Measurements from ENCODE around the gene FAM185A.

DNA sequence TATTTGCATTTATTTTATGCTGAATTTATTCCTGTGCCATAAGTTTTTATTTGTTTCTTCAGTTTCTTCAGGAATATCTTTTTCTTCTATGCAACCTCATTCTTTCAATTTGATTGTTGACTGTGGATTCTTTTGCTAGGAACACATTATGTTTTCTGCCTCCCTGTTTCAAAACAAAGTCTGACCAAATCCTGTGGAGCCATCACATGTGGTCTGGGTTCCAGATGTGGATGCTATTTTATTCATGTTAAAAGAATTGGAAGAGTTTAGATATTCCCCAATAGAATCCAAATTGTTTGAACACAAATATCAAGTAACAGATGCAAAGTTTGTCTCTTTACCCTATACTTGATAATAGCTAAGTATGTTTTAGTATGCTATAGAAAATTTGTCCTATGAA, 107.2 kb downstream of the FAM185A start:
- TF ChIP-seq, protein P1, sequence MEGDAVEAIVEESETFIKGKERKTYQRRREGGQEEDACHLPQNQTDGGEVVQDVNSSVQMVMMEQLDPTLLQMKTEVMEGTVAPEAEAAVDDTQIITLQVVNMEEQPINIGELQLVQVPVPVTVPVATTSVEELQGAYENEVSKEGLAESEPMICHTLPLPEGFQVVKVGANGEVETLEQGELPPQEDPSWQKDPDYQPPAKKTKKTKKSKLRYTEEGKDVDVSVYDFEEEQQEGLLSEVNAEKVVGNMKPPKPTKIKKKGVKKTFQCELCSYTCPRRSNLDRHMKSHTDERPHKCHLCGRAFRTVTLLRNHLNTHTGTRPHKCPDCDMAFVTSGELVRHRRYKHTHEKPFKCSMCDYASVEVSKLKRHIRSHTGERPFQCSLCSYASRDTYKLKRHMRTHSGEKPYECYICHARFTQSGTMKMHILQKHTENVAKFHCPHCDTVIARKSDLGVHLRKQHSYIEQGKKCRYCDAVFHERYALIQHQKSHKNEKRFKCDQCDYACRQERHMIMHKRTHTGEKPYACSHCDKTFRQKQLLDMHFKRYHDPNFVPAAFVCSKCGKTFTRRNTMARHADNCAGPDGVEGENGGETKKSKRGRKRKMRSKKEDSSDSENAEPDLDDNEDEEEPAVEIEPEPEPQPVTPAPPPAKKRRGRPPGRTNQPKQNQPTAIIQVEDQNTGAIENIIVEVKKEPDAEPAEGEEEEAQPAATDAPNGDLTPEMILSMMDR (conservative IDR thresholded peaks at IDR 0.05; ENCODE audit: low read depth, low read length) = no peak
- TF ChIP-seq, protein P2, sequence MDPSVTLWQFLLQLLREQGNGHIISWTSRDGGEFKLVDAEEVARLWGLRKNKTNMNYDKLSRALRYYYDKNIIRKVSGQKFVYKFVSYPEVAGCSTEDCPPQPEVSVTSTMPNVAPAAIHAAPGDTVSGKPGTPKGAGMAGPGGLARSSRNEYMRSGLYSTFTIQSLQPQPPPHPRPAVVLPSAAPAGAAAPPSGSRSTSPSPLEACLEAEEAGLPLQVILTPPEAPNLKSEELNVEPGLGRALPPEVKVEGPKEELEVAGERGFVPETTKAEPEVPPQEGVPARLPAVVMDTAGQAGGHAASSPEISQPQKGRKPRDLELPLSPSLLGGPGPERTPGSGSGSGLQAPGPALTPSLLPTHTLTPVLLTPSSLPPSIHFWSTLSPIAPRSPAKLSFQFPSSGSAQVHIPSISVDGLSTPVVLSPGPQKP (IDR thresholded peaks at IDR 0.05; ENCODE audit: borderline replicate concordance, low read depth, low read length) = no peak
- TF ChIP-seq FOS (IDR thresholded peaks at IDR 0.05; ENCODE audit: low read depth, low read length) (no peak), BHLHE40 (IDR thresholded peaks at IDR 0.05; ENCODE audit: low read depth, low read length) (no peak), SMC3 (IDR thresholded peaks at IDR 0.05; ENCODE audit: low read depth, low read length) (no peak), POLR2A (IDR thresholded peaks at IDR 0.05; ENCODE audit: low read depth, low read length) (no peak), RAD21 (IDR thresholded peaks at IDR 0.05; ENCODE audit: low read length) (no peak)
- TF ChIP-seq, protein P3, sequence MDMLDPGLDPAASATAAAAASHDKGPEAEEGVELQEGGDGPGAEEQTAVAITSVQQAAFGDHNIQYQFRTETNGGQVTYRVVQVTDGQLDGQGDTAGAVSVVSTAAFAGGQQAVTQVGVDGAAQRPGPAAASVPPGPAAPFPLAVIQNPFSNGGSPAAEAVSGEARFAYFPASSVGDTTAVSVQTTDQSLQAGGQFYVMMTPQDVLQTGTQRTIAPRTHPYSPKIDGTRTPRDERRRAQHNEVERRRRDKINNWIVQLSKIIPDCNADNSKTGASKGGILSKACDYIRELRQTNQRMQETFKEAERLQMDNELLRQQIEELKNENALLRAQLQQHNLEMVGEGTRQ (IDR thresholded peaks at IDR 0.05; ENCODE audit: low read depth, low read length) = no peak
